Measurements from ENCODE around the gene COA7.

GRCh38 chr1:52677076-52677806 is 20.9 kb downstream of the COA7 start:
- no peak for TF ChIP-seq POLR2A (IDR thresholded peaks at IDR 0.05)
- no peak for TF ChIP-seq CTCF (IDR thresholded peaks at IDR 0.05)
- no peak for TF ChIP-seq POLR2AphosphoS5 (IDR thresholded peaks at IDR 0.05)
- no peak for TF ChIP-seq EP300 (IDR thresholded peaks at IDR 0.05; ENCODE audit: low read depth)
